ACHN (cell line): ENCODE data around the gene PYCR2.
"Not testable (repeated sequence)": the region's sequence is repeated elsewhere in the genome, so short reads cannot be mapped to it uniquely, and the experiment has no call there.

Experiments used
- DNase-seq: peaks from one replicate; pipeline ENCODE4 v3.0.0-alpha.2; 2015
- in situ Hi-C: cut with HindIII; loops from 2 replicates; pipeline ENCODE4 v1.10.0; 2017; ENCODE audit warnings: low sequenced_read_pairs, low pct_ligation_motif_present, low pct_unique_long_range_greater_than_20kb

Gene PYCR2

GRCh38 chr1:225903623-225904022 is 20.4 kb downstream of the PYCR2 start:
- in situ Hi-C loops: no loop called here
- no peak for DNase-seq

- no peak for DNase-seq
- in situ Hi-C loops: no loop called here
These were observed 24.8 kb downstream of the PYCR2 start for GRCh38 chr1:225899044-225899925.

DNA sequence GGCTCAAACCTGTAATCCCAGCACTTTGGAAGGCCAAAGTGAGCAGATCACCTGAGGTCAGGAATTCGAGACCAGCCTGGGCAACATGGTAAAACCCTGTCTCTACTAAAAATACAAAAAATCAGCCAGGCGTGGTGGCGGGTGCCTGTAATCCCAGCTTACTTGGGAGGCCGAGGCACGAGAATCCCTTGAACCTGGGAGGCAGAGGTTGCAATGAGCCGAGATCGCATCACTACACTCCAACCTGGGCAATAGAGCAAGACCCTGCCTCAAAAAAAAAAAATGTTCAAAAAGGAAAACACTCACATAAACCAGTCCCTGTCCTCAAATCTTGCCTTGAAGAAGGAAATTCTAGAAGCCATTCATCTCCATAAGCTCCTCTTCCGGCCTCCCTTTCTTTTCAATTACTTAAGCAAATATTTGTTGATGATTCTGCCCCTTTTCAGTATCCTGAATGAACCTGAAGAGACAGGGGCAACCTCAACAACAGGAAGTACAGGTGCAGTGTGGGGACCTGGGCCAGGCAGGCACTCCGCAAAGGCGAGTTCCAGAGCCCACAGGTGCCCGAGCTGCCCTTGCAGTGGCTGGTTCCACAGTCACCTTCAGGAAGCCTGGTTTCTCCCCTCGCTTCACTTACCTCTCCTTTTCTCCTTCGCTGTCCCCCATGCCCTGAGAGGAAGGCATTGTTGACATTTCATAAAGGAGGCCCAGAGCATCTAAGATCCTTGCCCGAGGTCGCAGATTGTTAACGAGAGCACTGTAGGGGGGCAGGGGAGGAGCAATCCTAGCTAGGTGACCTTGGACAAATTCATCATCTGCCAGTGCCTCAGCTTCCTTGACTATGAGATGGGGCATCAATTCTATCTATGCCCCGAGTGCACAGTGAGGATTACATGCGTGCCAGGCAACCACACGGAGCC is 26.2 kb downstream of the PYCR2 start:
- in situ Hi-C loops: no loop called here
- DNase-seq: no peak

- no peak for DNase-seq
- in situ Hi-C loops: no loop called here
These were observed 27.0 kb downstream of the PYCR2 start for GRCh38 chr1:225896937-225897549.

DNA sequence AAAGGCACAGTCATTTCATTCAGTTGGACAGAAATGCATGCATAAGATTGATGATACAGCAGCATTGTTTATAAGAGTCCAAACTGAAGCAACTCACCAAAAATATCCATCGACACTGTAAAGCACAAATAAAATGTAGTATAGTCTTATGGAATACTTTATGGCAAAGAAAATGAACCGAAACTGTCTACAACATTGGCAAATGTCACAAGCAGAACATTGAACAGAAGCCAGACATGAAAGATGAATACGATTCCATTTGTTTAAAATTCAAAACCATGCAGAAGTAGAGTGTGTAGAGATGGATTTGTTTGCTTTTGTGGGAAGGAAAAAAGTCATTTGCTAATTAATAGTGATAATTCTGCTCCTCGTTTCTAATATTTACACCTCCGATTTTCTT is 27.6 kb downstream of the PYCR2 start:
- in situ Hi-C loops: no loop called here
- DNase-seq: no peak

DNA sequence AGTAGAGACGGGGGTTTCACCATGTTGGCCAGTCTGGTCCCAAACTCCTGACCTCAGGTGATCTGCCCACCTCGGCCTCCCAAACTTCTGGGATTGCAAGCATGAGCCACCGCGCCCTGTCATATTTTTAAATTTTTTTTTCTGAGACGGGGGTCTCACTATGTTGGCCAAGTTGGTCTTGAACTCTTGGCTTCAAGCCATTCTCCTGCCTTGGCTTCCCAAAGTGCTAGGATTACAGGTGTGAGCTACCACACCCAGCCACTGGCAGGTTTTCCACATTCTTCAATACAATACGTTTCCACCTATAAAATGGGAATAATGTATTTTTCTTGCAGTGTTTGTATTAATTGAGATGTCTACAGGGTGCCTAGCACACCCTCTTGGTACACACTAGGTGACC is 31.7 kb downstream of the PYCR2 start:
- no peak for DNase-seq
- in situ Hi-C loops: no loop called here

GRCh38 chr1:225891229-225891972 is 32.6 kb downstream of the PYCR2 start:
- DNase-seq: no peak

DNA sequence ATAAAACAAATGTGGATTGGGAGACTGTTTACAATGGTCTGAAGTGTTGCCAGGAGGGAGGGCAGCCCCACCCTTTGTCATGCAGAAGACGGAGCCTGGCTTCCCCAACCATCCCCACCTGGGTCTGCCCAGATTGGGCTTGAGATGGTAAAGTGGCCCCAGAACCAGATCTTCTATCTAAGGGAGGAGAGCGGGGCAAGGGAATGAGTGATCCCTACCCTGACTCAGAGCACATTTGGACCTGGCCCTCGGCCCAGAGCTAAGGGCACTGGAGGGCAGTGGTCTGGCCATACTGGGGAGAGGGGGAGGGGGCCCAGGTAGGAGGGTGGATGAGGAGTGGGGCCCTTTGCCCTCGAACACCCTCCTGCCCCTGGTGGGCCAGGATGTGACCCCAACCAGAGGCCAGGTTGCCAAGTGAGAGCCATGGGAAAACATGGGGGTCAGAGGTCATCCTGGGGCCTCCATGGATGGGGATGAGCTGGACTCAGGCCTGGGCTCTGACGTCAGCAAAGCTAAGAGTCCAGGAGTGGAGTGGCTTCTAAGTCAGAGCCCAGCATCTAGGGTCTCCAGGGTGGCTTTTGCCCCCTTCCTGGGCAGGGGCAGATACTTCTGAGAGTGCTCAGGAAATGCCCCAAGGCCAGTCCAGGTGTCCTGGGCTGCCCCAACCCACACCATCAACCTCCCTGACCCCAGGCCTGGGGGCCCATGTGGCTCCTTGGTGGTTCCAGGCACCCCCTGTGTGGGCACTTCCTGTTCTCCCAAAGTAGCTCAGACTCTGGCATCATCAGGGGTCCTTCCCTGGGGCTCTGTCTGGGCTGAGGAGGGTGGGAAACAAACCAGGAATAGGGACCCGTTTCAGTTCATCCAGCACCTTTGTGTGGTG is 33.5 kb downstream of the PYCR2 start:
- no peak for DNase-seq
- in situ Hi-C loops: no loop called here

More at GRCh38 chr1:225891229-225891972, 32.6 kb downstream of the PYCR2 start:
- in situ Hi-C loops: no loop called here

DNA sequence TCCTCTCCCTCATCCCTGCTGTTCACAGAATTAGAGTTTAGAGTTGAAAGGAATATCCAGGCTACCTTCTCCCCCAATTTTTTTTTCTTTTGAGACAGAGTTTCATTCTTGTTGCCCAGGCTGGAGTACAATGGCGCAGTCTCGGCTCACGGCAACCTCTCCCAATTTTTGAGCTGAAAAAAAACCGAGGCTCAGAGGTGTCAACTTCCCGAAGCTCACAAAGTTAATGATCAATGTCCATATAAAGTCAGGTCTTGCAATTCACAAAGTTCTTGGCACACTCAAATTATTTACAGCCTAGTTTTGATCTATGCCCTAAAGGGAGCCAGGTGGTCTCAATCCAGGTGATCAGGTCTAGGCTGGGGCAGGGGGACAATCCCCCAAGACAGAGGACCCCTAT is 34.3 kb downstream of the PYCR2 start:
- in situ Hi-C loops: no loop called here

GRCh38 chr1:225888898-225889601 is 35.0 kb downstream of the PYCR2 start, which contains the start of gene LEFTY1:
Gene LEFTY1, minus strand, starts transcription at chr1:225889146. Its CDS starts 80 bp downstream, at chr1:225889066.
- in situ Hi-C loops: no loop called here
- DNase-seq: no peak

More for the DNA sequence above, 34.3 kb downstream of the PYCR2 start:
- DNase-seq: no peak

- in situ Hi-C loops: no loop called here
- DNase-seq: no peak
These were observed 35.7 kb downstream of the PYCR2 start for GRCh38 chr1:225888289-225888897.

DNA sequence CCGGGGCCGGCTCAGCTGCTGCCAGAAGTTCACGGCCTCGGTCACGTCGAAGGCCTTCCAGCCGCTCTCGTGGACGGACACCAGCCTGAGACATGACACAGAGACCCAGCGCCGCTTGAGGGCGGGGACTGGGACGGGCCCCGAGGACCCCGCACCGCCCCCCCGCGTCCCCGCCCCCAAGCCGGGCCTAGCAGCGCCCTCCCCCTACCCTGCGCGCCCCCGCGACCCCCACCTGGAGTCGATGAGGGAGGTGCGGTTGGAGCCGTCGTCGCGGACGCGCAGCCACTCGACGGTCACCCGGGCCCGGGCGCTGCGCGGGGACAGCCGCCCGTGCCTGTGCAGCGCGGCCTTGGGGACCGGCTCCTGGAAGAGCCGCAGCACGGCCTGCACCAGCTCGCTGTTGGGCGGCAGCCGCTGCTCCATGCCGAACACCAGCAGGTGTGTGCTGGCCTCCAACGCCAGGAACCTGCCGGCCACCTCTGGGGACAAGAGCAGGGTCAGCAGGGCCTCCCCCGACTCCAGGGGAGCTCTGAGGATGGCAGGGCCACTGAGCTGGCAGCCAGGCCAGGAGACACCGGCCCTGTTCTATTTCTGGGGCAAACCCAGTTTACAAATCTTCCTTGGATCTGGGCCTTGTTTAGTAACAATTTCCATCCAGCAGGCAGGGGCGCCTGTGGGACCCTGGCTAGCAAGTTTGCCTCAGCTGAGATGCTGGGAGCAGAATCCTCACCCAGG is 36.3 kb downstream of the PYCR2 start:
- DNase-seq, in situ Hi-C loops: not testable (repeated sequence)

GRCh38 chr1:225887030-225887314 is 37.1 kb downstream of the PYCR2 start:
- in situ Hi-C loops: no loop called here
- DNase-seq: no peak

DNA sequence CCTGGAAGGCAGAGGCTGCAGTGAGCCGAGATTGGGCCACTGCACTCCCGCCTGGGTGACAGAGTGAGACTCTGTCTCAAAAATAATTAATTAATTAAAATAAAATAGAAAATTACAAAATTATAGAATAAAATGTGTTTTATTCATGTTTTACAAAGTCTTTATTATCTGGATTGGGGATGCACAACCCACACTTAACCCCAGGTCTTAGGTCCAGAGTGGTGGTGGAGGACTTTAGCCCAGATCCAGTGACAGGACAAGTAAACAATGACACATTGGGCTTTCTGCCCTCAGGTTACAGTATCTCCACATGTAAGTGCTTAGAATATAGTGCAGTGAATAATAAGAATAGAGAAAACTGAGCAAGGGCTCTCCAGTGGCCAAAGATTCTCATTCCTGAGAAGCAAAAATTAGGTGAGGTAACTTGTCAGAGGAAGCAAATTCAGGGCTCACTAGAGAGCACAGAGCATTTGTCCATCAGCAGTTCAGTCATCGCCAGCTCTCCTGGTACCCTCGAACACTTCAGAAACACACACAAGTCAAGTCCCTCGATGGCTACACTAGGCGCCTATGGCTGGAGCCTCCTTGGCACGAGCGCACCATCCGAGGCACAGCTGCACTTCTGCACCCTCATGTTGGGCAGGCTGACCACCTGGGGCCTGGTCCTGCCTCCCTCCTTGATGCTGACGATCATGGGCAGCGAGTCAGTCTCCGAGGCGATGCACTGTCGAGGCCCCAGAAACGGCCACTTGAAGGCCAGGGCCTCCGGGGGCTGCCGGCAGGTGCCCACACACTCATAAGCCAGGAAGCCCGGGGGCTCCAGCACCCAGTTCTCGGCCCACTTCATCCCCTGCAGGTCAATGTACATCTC is 37.7 kb downstream of the PYCR2 start:
- DNase-seq: no peak
- in situ Hi-C loops: no loop called here

GRCh38 chr1:225885336-225885735 is 38.7 kb downstream of the PYCR2 start:
- in situ Hi-C loops: no loop called here
- no peak for DNase-seq
